NCI-H2107 treated with DMSO at 0.1 percent for 48 hours (cell line): ENCODE results near the gene EXOSC9.

Experiments used
- DNase-seq: peaks from one replicate; lab custom pipeline; 2025; ENCODE audit not compliant: unreplicated experiment; lab: John Stamatoyannopoulos, UW

The EXOSC9 gene

DNA sequence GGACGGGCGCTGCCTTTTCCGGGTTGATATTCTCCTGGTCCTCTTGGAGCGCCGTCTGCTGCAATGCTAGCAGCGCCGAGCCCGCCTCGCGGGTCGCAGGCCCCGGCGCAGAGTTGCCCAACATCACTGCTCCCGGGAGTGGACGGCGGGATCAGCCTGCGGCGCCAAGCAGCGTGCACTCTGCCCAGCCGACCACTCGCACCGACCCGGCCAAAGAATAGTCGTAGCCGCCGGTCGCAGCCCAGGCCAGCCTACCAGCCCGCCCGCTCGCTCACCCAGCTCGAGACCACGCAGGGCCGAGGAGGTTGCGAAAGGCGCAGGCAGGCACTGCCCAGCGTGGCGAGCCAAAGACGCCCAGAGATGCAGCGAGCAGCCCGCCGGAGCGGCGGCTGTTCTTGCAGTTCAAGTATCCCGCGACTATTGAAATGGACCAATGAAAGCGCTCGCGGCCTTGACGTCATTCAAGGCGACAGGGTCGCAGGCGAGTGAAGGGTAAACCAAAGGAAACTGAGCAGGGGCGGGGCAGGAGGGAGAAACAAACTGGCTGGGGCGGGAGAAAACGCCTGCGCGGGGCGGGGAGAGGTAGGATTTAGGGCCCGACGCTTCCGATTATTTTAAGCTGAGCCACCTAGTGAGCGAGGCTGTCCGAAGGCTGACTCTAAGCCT is 22.5 kb downstream of the EXOSC9 start, which contains the start of gene CCNA2:
CCNA2 (minus strand) TSS at position 379 of the 666 bp plus-strand sequence; CDS start at position 124, 255 bp downstream.
- DNase-seq, result peak; percentile 66

DNA sequence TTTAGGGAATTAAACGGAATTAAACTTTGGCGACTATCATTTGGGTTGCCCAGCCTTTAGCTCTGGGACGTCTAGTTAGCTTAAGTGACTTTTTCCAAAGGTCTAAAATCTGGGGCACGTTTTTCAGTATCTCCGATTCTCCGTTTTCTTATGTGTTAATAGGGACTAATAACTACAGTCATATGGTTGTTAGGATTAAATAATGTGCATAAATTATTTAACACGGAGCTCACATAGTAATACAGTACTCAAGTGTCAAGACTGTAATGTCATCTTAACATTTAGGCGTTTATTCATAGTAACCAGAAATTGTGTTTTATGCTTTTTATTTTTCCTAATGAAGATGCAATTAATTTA is 23.0 kb downstream of the EXOSC9 start:
- DNase-seq, result no peak

DNA sequence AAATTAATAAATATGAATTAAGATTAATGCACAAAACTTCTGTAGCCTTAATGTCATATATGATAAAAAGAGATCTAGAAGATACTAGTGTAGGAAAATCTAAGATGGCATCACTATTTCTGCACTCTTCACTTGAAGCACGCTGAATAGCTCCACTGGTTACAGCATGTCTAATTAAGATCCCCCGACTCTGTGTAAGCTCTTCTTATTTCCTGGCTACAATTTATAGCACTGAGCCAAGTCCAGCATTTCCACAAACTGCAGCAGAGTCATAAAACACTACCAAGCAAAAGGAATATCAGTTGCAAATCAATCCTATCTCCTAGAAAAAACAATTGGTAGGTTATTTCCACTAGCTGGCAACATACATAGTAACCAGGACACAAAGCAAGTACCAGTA is 23.8 kb downstream of the EXOSC9 start:
- DNase-seq, result no peak

DNA sequence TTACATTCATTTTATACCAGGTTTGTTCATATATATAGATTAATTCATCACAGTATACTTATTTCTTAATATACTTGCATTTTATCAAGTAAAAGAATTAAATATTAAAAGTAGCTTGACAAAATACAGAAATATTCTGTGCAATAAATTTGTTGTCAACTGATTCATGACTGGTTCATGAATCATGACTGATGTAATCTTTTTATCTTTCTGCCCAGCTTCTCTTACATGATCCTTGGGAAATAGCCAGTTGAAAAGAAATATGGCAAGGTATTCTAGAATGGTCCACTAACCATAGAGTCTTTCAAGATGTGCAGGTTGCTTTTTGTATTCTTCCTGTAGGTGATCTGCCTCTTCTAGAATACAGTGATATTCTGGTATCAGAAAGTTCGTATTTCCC is 26.7 kb downstream of the EXOSC9 start:
- no peak for DNase-seq

DNA sequence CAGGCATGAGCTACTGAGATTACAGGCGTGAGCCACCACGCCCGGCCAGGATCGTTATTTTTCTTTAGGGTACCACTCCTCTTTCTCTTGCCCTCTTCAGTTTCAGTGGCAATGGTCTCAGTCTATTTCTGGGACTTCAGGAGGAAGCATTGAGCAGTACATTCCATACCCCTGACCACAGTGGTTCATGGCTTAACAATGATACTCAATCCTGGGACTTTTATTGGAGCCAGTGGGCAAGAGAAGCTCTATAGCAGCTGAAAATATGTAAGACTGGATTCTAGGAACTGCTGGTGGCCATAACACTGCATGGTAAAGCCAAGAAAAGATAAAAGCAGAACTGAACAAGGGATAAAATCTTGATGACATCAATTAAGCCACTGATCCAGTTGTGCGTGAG is 28.4 kb downstream of the EXOSC9 start:
- DNase-seq, result no peak

DNA sequence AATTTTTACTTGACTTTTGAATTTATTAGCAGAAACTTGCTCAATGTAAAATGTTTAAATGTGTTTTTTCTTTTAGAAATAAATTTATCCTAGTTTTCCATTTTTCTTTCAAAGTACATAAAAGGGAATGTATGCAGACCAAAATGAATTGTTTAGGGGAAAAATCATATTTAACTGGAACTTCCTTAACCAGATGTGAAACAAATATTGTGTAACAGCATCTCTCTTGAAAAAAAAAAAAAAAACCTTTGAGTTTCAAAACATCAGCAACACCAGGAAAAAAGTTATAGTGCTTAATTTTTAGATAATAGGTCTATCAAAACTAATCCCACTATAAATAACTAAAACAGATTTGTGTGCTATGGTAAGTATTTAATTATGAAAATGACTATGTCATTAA is 37.0 kb downstream of the EXOSC9 start:
- DNase-seq, result no peak

DNA sequence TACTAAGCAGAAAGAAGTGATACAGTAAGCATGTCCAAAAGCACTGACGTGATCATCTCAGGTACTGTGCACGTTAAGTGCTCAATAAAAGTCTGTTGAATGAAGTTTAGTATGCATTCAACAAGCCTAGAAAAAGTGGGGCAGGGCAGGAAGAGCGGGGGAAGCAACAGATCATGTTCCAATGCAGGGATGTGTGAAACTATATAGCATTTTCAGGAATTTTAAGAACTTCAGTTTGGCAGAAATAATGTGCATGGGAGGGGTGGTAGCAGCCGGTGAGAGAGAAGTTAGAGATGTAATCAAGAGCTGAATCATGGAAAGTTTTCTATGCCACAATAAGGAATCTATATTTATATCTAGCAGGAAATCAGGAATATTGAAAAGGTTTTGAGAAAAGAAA is 41.7 kb downstream of the EXOSC9 start:
- DNase-seq, result no peak

DNA sequence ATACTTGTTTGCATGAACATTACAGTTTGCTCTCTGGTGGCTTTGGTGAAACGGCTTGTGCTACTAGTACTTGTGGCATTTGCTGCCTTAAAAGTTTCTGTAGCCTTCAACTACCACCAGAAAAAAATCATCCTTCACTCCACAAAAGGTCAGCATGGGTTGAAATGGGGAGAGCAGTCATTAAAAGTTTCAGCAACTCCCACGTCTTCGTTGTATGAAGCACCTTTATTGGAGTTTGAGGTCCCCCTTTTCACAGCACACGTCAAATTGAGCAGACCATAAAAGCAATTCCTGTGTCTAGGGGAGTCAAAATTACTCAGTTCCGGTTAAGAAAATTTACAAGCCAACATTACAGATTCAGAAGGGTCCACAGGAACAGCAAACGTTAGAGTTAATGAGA is 45.5 kb downstream of the EXOSC9 start:
- DNase-seq, result no peak

DNA sequence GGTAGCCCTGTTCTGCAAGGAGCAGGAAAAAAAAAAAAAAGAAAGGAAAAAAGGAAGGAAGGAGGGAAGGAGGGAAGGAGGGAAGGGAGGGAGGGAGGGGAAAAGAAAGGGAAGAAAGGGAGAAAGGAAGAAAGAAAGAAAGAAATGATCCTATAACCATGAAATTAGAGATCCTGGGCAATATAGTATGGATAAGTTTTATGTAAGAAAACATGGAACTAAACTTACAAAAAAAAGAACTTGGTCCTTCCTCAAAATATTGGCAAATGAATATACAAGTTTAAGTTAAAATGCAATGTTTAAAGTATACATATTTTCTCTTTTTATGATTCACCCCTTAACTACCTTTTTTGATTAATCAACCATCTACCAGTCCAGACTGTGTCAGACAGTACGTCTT is 50.2 kb downstream of the EXOSC9 start:
- DNase-seq, result no peak

DNA sequence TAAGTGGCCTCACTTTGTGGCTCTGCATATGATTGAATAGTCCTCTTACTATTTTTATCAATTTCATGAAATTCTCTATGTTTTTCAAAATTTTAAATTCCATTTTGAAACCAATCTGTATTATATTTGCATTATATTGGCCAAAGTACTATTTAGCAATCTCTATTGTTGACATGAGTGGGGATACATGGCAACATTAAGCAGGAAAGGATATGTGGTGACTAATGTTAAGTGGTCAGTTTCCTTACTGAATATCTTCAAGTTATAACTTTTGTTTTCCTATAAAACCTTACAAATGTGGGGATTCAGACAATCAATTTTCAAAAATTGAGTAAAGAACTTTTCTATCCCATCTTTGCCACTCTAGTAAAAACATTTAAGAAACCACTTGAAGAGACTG is 59.0 kb downstream of the EXOSC9 start:
- DNase-seq, result no peak

DNA sequence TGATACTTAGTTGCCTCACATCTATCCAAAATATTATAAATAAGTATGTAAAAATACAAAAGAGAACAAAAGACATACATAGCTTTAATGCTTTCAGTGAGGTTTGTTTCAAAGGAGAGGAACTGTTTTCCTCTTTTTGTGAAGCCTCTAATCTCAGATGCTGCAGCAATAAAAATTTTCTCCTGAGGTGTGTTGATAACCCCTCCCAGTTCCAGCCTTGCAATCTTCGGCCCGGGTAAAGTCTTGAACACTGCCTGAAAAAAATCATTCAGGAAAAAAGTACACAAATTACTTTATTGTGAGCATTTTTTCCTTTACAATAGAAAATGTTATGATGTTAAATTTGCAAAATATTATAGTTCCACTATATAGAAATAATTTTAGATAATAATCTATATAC is 60.3 kb downstream of the EXOSC9 start:
- DNase-seq, result no peak

DNA sequence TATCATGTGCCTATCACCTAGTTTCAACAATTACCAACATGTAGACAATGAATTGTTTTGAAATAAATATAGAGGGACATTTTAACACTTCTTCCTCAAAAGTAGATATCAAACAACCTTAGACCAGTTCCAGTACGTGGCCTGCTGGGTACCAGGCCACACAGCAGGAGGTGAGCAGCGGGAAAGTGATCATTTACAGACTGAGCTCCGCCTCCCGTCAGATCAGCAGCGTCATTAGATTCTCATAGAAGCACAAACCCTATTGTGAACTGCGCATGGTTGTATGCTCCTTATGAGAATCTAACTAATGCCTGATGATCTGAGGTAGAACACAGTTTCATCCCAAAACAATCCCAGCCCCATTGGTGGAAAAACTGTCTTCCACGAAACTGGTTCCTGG is 62.7 kb downstream of the EXOSC9 start:
- DNase-seq, result no peak
